Measurements from ENCODE around the gene CATSPER4.

DNA sequence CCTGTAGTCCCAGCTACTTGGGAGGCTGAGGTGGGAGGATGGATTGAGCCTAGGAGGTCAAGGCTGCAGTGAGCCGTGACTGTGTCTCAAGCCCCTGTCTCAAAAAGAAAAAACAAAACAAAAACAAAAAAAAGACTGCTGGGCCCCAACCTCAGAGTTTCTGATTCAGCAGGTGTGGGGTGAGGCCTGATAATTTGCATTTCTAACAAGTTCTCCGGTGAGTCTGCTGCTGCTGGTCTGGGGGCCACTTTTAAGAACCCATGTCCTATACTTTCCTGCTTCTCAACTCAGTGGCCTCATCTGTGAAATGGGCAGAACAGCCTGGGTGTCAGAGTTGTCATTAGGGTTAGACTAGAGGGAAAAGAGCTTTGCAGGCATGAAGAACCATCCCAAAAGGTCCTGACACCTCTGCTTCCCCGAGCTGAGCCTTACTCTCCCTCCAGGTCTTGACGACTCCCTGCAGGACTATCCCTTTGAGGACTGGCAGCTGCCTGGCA is 10.3 kb upstream of the CATSPER4 start:
- no peak for TF ChIP-seq POLR2AphosphoS5 (IDR thresholded peaks at IDR 0.05; ENCODE audit: low read depth, low read length)
- no peak for TF ChIP-seq TAF1 (IDR thresholded peaks at IDR 0.05; ENCODE audit: borderline replicate concordance, low read depth, low read length)
